H1 (cell line): ENCODE results near the gene JPH3. TPM values are rescaled to one million over a fixed set of nuclear protein-coding genes. Genes with fewer than 3 reads are reported as not detected.

Experiments used
- CTCF ChIA-PET: fragments of 300-600 bp; sonication (Branson Sonifier 250); formaldehyde crosslinking; loops from one replicate; lab custom pipeline; 2021; ENCODE audit not compliant: partially characterized antibody; lab: Charles Lee
- POLR2A ChIA-PET: fragments of 300-600 bp; sonication (Branson Sonifier 250); formaldehyde crosslinking; loops from one replicate; lab custom pipeline; 2021; ENCODE audit warnings: inconsistent platforms; ENCODE audit not compliant: partially characterized antibody; lab: Charles Lee
- DNase-seq, 2 experiments: peaks; one replicate each; pipeline versions ENCODE4 v3.0.0 to v3.0.0-alpha.2; 2010 to 2022; ENCODE audit warnings: low spot score in 2 of 2, low read depth in 1 of 2, mixed read lengths in 1 of 2
- FAIRE-seq: peaks from 2 replicates; lab custom pipeline; 2011; peaks lifted over from hg19 to GRCh38; lab: Jason Lieb, UNC
- H2AFZ ChIP-seq: 2 replicates; pipeline ENCODE4 v1.8.1; 2012; ENCODE audit warnings: low read length, inconsistent platforms
- H2AK5ac ChIP-seq: 2 replicates; pipeline ENCODE4 v1.6.1; 2013; ENCODE audit warnings: low read depth, low read length
- H2BK120ac ChIP-seq: replicated peaks from 2 replicates; pipeline ENCODE3; 2013; ENCODE audit warnings: low read depth, low read length, inconsistent platforms
- H2BK12ac ChIP-seq: 2 replicates; pipeline ENCODE4 v1.6.1; 2013; ENCODE audit warnings: low read depth, low read length
- H2BK15ac ChIP-seq: 2 replicates; pipeline ENCODE4 v1.6.1; 2013; ENCODE audit warnings: low read length
- H2BK20ac ChIP-seq: 2 replicates; pipeline ENCODE4 v1.6.1; 2013; ENCODE audit warnings: low read length
- H2BK5ac ChIP-seq: 2 replicates; pipeline ENCODE4 v1.6.1; 2013; ENCODE audit warnings: low read depth, low read length
- H3K14ac ChIP-seq: 2 replicates; pipeline ENCODE4 v1.6.1; 2013; ENCODE audit warnings: inconsistent platforms; ENCODE audit not compliant: insufficient read length
- H3K18ac ChIP-seq: 2 replicates; pipeline ENCODE4 v1.6.1; 2013; ENCODE audit warnings: low read length; ENCODE audit errors: extremely low read depth
- H3K23ac ChIP-seq: 2 replicates; pipeline ENCODE4 v1.6.1; 2013; ENCODE audit warnings: inconsistent platforms; ENCODE audit not compliant: insufficient read length
- H3K23me2 ChIP-seq: 2 replicates; pipeline ENCODE4 v1.6.1; 2013; ENCODE audit warnings: low read depth, low read length
- H3K27ac ChIP-seq: 2 replicates; pipeline ENCODE4 v1.6.1; 2011; ENCODE audit warnings: low read depth, low read length, inconsistent platforms
- H3K27me3 ChIP-seq, 4 experiments: replicated peaks in 1 of 4; 1 replicate in 1 of 4; 2 replicates in 3 of 4; pipeline versions ENCODE4 v1.6.1 to v1.8.1; 2011 to 2013; ENCODE audit warnings: low read length in 3 of 4, mild to moderate bottlenecking in 3 of 4, inconsistent platforms in 2 of 4, mixed read lengths in 2 of 4, moderate library complexity in 1 of 4; ENCODE audit not compliant: control insufficient read depth in 3 of 4, insufficient read depth in 3 of 4; ENCODE audit errors: extremely low read depth in 1 of 4
- H3K36me3 ChIP-seq, 4 experiments: 2 replicates each; pipeline versions ENCODE4 v1.6.1 to v1.8.1; 2011 to 2013; ENCODE audit warnings: mild to moderate bottlenecking in 4 of 4, low read length in 3 of 4, moderate library complexity in 2 of 4, control low read depth in 1 of 4, inconsistent platforms in 1 of 4; ENCODE audit not compliant: insufficient read depth in 4 of 4, control insufficient read depth in 2 of 4
- H3K4ac ChIP-seq: replicated peaks from 2 replicates; pipeline ENCODE3; 2013; ENCODE audit warnings: low read length, low read depth, mixed read lengths, inconsistent platforms; ENCODE audit not compliant: insufficient read length
- H3K4me1 ChIP-seq, 4 experiments: replicated peaks in 1 of 4; 1 replicate in 1 of 4; 2 replicates in 3 of 4; pipeline versions ENCODE4 v1.6.1 to v1.8.1; 2011 to 2013; ENCODE audit warnings: low read length in 3 of 4, inconsistent platforms in 2 of 4, mixed read lengths in 1 of 4; ENCODE audit not compliant: insufficient read depth in 4 of 4, control insufficient read depth in 3 of 4
- H3K4me2 ChIP-seq, 2 experiments: 2 replicates each; pipeline versions ENCODE4 v1.6.1 to v1.8.1; 2011 to 2013; ENCODE audit warnings: low read depth in 2 of 2, low read length in 2 of 2, control low read depth in 1 of 2, inconsistent platforms in 1 of 2, mild to moderate bottlenecking in 1 of 2; ENCODE audit not compliant: insufficient read depth in 1 of 2
- H3K4me3 ChIP-seq, 4 experiments: fragments of 200-600, 300-600 bp in 1 of 4; sonication (generic), shearing (Covaris generic), sonication (Bioruptor Twin) in 1 of 4; 2 replicates each; pipeline versions ENCODE4 v1.5.1 to v1.8.1; 2011 to 2016; ENCODE audit warnings: low read length in 4 of 4, low read depth in 3 of 4, control low read depth in 2 of 4, inconsistent platforms in 2 of 4, mild to moderate bottlenecking in 2 of 4, mixed read lengths in 1 of 4, moderate library complexity in 1 of 4; ENCODE audit not compliant: insufficient read depth in 2 of 4; ENCODE audit errors: extremely low read depth in 1 of 4
- H3K56ac ChIP-seq: replicated peaks from 2 replicates; pipeline ENCODE3; 2013; ENCODE audit warnings: low read depth, mild to moderate bottlenecking, mixed read lengths, low read length, inconsistent platforms; ENCODE audit not compliant: insufficient read length
- H3K79me1 ChIP-seq: 2 replicates; pipeline ENCODE4 v1.6.1; 2013; ENCODE audit warnings: low read depth, low read length, control low read depth
- H3K79me2 ChIP-seq, 2 experiments: 2 replicates each; pipeline versions ENCODE4 v1.6.1 to v1.8.1; 2012 to 2013; ENCODE audit warnings: low read length in 2 of 2, mild to moderate bottlenecking in 2 of 2, inconsistent platforms in 1 of 2; ENCODE audit not compliant: insufficient read depth in 2 of 2, control insufficient read depth in 1 of 2
- H3K9ac ChIP-seq, 4 experiments: replicated peaks in 1 of 4; 1 replicate in 1 of 4; 2 replicates in 3 of 4; pipeline versions ENCODE4 v1.6.1 to v1.8.1; 2011 to 2013; ENCODE audit warnings: low read depth in 3 of 4, low read length in 3 of 4, control low read depth in 2 of 4, mild to moderate bottlenecking in 2 of 4, moderate library complexity in 2 of 4, inconsistent platforms in 1 of 4; ENCODE audit errors: extremely low read depth in 1 of 4
- H3K9me3 ChIP-seq, 2 experiments: 2 replicates each; pipeline versions ENCODE4 v1.6.1 to v1.8.1; 2012 to 2013; ENCODE audit warnings: mild to moderate bottlenecking in 2 of 2, moderate library complexity in 2 of 2, control low read depth in 1 of 2, inconsistent platforms in 1 of 2, low read depth in 1 of 2, low read length in 1 of 2, mixed read lengths in 1 of 2; ENCODE audit not compliant: insufficient read depth in 2 of 2
- H4K20me1 ChIP-seq, 2 experiments: replicated peaks in 1 of 2; 2 replicates each; pipeline versions ENCODE3 to v1.8.1; 2011 to 2013; ENCODE audit warnings: inconsistent platforms in 2 of 2, low read length in 2 of 2, mild to moderate bottlenecking in 1 of 2; ENCODE audit not compliant: insufficient read depth in 2 of 2, control insufficient read depth in 1 of 2
- H4K5ac ChIP-seq: 2 replicates; pipeline ENCODE4 v1.6.1; 2013; ENCODE audit warnings: low read length, low read depth, mixed read lengths, inconsistent platforms; ENCODE audit not compliant: insufficient read length
- H4K8ac ChIP-seq: 2 replicates; pipeline ENCODE4 v1.8.0; 2013; ENCODE audit warnings: mild to moderate bottlenecking, moderate library complexity, low read length, inconsistent platforms; ENCODE audit not compliant: insufficient read depth; ENCODE audit errors: extremely low read depth
- H4K91ac ChIP-seq: replicated peaks from 2 replicates; pipeline ENCODE3; 2013; ENCODE audit warnings: low read length, mixed read lengths, inconsistent platforms; ENCODE audit not compliant: insufficient read length
- CREB1 ChIP-seq: IDR thresholded peaks from 2 replicates; pipeline ENCODE4 v1.6.1; 2012; ENCODE audit warnings: inconsistent platforms
- FOSL1 ChIP-seq: IDR thresholded peaks from 2 replicates; pipeline ENCODE4 v1.6.1; 2011; ENCODE audit warnings: mild to moderate bottlenecking, low read depth, low read length, moderate library complexity; ENCODE audit not compliant: insufficient read depth
- JUND ChIP-seq: IDR thresholded peaks from 2 replicates; pipeline ENCODE4 v1.6.1; 2011; ENCODE audit warnings: mild to moderate bottlenecking, improper control_type of control experiment, low read length
- MAFK ChIP-seq: IDR thresholded peaks from 2 replicates; pipeline ENCODE4 v1.6.1; 2012; ENCODE audit warnings: low read depth, mild to moderate bottlenecking, improper control_type of control experiment, low read length
- NANOG ChIP-seq: IDR thresholded peaks from 2 replicates; pipeline ENCODE4 v1.6.1; 2011; ENCODE audit warnings: low read length, low read depth, mild to moderate bottlenecking, inconsistent platforms; ENCODE audit not compliant: insufficient read depth, poor library complexity, severe bottlenecking
- POU5F1 ChIP-seq: IDR thresholded peaks from 2 replicates; pipeline ENCODE4 v1.6.1; 2011; ENCODE audit warnings: low read depth, mild to moderate bottlenecking, low read length, moderate library complexity
- RFX5 ChIP-seq: IDR thresholded peaks from 2 replicates; pipeline ENCODE4 v1.6.1; 2011; ENCODE audit warnings: low read depth, low read length, improper control_type of control experiment, borderline replicate concordance
- SIRT6 ChIP-seq: IDR thresholded peaks from one replicate; pipeline ENCODE4 v1.7.1; 2012; ENCODE audit warnings: low read length, inconsistent platforms
- SP1 ChIP-seq: IDR thresholded peaks from 2 replicates; pipeline ENCODE4 v1.6.1; 2011; ENCODE audit warnings: low read depth, low read length
- SUZ12 ChIP-seq: fragments of 200-600 bp; sonication (generic); IDR thresholded peaks from 2 replicates; pipeline ENCODE4 v1.6.1; 2012; ENCODE audit warnings: mild to moderate bottlenecking, inconsistent platforms, low read length, moderate library complexity, mixed read lengths
- ZNF274 ChIP-seq: IDR thresholded peaks from 2 replicates; pipeline ENCODE4 v1.7.0; 2012; ENCODE audit warnings: low read length, borderline replicate concordance; ENCODE audit errors: extremely low read depth
- WGBS, 2 experiments: shearing (Covaris generic) in 1 of 2; methylation state at CpG; one replicate each; pipeline versions ENCODE4 v1.1.6 to v1.1.7; 2013 to 2015; ENCODE audit warnings: low lambda C conversion rate in 2 of 2, mixed read lengths in 2 of 2, inconsistent platforms in 1 of 2, low coverage in 1 of 2, missing lambda C conversion rate in 1 of 2; ENCODE audit not compliant: insufficient replicate concordance in 2 of 2, insufficient coverage in 1 of 2, insufficient read length in 1 of 2; ENCODE audit errors: extremely low coverage in 1 of 2, missing lambda C conversion rate in 1 of 2; 5-methylcytosine and 5-hydroxymethylcytosine counted together
- polyA plus RNA-seq, 7 experiments: library from polyadenylated mRNA; depleted of rRNA in 3 of 7; stranded (reverse) in 5 of 7; unstranded in 2 of 7; fragments of >200 nt in 5 of 7; fragments of 200-250 nt in 2 of 7; gene quantifications; 1 replicate in 5 of 7; 2 replicates in 1 of 7; 4 replicates in 1 of 7; pipeline versions ENCODE4 v1.2.1 to v1.2.3, GENCODE V29; 2011 to 2013; ENCODE audit warnings: missing spikeins in 2 of 7, mixed read lengths in 2 of 7
- total RNA-seq: library from RNA; stranded (reverse); fragmentation: NEBNext Ultra II Directional; extraction: Animal tissue kit (Norgen Biotek cat#: 25700); gene quantifications from 2 replicates; pipeline ENCODE4 v1.2.1, GENCODE V29; 2021
- TF ChIP-seq, protein P1 (sequence below): IDR thresholded peaks from 2 replicates; pipeline ENCODE4 v1.6.1; 2011; ENCODE audit warnings: low read length, improper control_type of control experiment

Gene JPH3
- total and polyA plus RNA-seq, 2 of the 8 experiments (the other 6 are each of a cell fraction or from before 2014, with no cell fraction given), result 10.3 to 28.3 TPM

DNA sequence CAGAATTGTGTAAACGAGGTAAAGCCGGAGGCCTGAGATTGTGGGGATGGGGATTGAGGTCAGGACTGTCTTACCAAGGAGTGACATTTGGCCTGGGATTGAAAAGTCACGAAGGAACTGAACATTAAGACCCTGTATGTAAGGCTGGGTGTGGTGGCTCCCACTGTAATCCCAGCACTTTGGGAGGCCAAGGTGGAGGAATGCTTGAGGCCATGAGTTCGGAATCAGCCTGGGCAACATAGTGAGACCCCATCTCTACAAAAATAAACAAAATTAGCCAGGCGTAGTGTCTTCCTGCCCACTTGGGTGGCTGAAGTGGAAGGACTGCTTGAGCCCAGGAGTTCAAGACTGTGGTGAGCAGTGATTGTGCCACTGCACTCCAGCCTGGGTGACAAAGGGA is 75.5 kb downstream of the JPH3 start:
- no peaks in the 10 kb centered on the region for H3K9me3 ChIP-seq
- FAIRE-seq, result no peak
- no peak overlapping the region for H3K14ac ChIP-seq
- no peak overlapping the region for H3K56ac ChIP-seq
- no peak overlapping the region for H4K5ac ChIP-seq
- H3K27ac ChIP-seq, result no peak overlapping the region
- H3K4ac ChIP-seq, result no peak overlapping the region
- TF ChIP-seq NANOG (no peak), RFX5 (no peak), POU5F1 (no peak), SP1 (no peak), JUND (no peak), MAFK (no peak), SUZ12 (no peak), CREB1 (no peak), SIRT6 (no peak), ZNF274 (no peak), FOSL1 (no peak)
- TF ChIP-seq, protein P1, sequence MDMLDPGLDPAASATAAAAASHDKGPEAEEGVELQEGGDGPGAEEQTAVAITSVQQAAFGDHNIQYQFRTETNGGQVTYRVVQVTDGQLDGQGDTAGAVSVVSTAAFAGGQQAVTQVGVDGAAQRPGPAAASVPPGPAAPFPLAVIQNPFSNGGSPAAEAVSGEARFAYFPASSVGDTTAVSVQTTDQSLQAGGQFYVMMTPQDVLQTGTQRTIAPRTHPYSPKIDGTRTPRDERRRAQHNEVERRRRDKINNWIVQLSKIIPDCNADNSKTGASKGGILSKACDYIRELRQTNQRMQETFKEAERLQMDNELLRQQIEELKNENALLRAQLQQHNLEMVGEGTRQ, result no peak
- TF ChIP-seq, all 59 proteins: peak for 0
- Histone ChIP-seq H2BK20ac (no peak overlapping the region), H4K20me1 (peaks cover 4 to 8% of the 10 kb centered on the region in 2 experiments), H3K4me1 (peaks cover 0 to 3% (median 1%) of the 10 kb centered on the region in 4 experiments; a peak in 3 of 7 replicates), H2BK120ac (no peak overlapping the region), H3K27me3 (no peaks in the 10 kb centered on the region), H2AK5ac (no peak overlapping the region), H4K8ac (no peak overlapping the region), H3K9ac (no peak overlapping the region), H2BK12ac (no peak overlapping the region), H3K4me2 (no peak overlapping the region), H3K79me1 (no peaks in the 10 kb centered on the region; the same call in 1 of the 2 replicates), H3K36me3 (no peaks in the 10 kb centered on the region; a peak in 1 of 8 replicates), H2AFZ (no peak overlapping the region), H2BK15ac (no peak overlapping the region), H3K23me2 (no peaks in the 10 kb centered on the region), H3K23ac (no peak overlapping the region), H3K18ac (no peak overlapping the region), H4K91ac (no peak overlapping the region), H3K4me3 (no peak overlapping the region), H2BK5ac (no peak overlapping the region), H3K79me2 (no peaks in the 10 kb centered on the region)
- no peak for DNase-seq
- ChIA-PET CTCF (interaction anchor here (0.7 to 2.1 kb wide), 7 partner anchors 9 to 91 kb away, joined by 3 to 11 read pairs (median 3); no protein-coding TSS in a partner anchor), POLR2A (no interaction called here)
- 94% methylated on average over 5 of the region's 5 CpGs; no CpG with 5 or more reads in 1 of the 2 experiments for WGBS, 2 experiments
